ENCODE data around the gene TOGARAM2. TPM values are rescaled to one million over a fixed set of nuclear protein-coding genes. Genes with fewer than 3 reads are reported as not detected.

Gene TOGARAM2
- total and polyA plus RNA-seq, 7 experiments from 2014 or later, result 0.58 to 4.9 (median 1.4) TPM; not detected in 1

DNA sequence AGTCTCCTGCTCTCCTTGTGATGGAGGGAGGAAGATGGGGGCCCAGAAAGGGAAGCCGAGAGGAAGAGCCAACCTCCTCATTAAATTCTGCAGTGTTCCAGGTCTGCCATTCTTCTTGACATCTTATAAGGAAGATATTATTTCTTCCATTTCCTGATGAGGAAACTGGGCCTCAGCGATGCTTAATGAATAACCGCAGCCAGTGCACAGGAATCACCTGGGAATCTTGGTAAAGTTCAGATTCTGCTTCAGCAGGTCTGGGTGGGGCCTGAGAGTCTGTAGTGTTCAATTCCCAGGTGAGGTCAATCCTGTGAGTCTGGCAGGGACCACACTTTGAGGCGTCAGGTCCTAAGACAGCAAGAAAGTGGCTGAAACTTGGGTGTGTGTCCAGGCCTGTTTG lies 75.9 kb downstream of the TOGARAM2 start:
- H3K36me3 ChIP-seq (ENCODE audit: control insufficient read depth in 2 of 3, insufficient read depth in 3 of 3, low read length in 3 of 3), result no peaks in the 10 kb centered on the region
- CTCF ChIA-PET, result no interaction called here
- Mint-ChIP-seq H3K4me3 (no peak overlapping the region), H3K27me3 (no peaks in the 10 kb centered on the region), H3K36me3 (peaks cover 0 to 3% (median 0%) of the 10 kb centered on the region in 5 donors), H3K4me1 (peaks cover 0 to 12% (median 7%) of the 10 kb centered on the region in 7 donors), H3K27ac (no peak overlapping the region), H3K9me3 (peaks cover 0 to 4% (median 0%) of the 10 kb centered on the region in 11 donors)
- ATAC-seq (no peak), DNase-seq (no peak)
- H3K27me3 ChIP-seq (ENCODE audit: control insufficient read depth in 2 of 2, insufficient read depth in 2 of 2, low read length in 2 of 2), result no peaks in the 10 kb centered on the region
- H3K4me3 ChIP-seq (ENCODE audit: low read length), result no peak overlapping the region
- no peak overlapping the region for H3K27ac ChIP-seq (ENCODE audit: low read depth, low read length)
- no peaks in the 10 kb centered on the region for H3K9me3 ChIP-seq (ENCODE audit: control insufficient read depth in 2 of 3, low read length in 3 of 3)
- POLR2A ChIA-PET, result no interaction called here
- intact Hi-C loops (cut with micrococcal nuclease), result no loop called here
- H3K4me1 ChIP-seq (ENCODE audit: control insufficient read depth in 2 of 2, insufficient read depth in 2 of 2, low read length in 2 of 2), result no peaks in the 10 kb centered on the region

DNA sequence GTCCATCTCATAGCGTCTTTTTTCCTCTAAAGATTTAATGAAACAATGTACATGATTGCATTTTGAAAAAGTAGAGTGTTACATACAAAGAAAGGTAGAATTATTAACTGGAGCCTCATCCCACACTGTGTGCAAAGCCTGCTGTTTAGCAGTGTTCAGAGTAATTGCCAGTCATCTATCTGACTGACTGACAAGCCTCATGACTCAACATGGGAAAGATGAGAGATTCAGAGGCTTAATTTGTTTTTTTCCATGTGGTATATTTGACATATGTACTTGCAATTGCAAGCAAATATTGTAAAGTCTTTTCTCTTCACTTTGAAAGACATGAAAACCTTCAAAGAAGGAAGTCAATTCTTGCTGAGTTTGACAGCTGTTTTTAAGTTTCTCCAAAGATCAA lies 78.5 kb downstream of the TOGARAM2 start:
- CTCF ChIA-PET, result no interaction called here
- no peak overlapping the region for H3K27ac ChIP-seq (ENCODE audit: low read depth, low read length)
- intact Hi-C loops (cut with micrococcal nuclease), result no loop called here
- no peaks in the 10 kb centered on the region for H3K4me1 ChIP-seq (ENCODE audit: control insufficient read depth in 2 of 2, insufficient read depth in 2 of 2, low read length in 2 of 2)
- H3K27ac Mint-ChIP-seq, result peak overlapping the region in 5 of 9 donors; percentile 22 to 62 (median 49)
- peaks cover 0 to 12% (median 7%) of the 10 kb centered on the region in 7 donors for H3K4me1 Mint-ChIP-seq
- no peaks in the 10 kb centered on the region for H3K36me3 ChIP-seq (ENCODE audit: control insufficient read depth in 2 of 3, insufficient read depth in 3 of 3, low read length in 3 of 3)
- no peaks in the 10 kb centered on the region for H3K27me3 ChIP-seq (ENCODE audit: control insufficient read depth in 2 of 2, insufficient read depth in 2 of 2, low read length in 2 of 2)
- POLR2A ChIA-PET, result interaction anchor here (0.6 kb wide), 1 partner anchor 8 kb away, joined by 4 read pairs; no protein-coding TSS in a partner anchor
- no peak overlapping the region for H3K4me3 Mint-ChIP-seq
- H3K9me3 ChIP-seq (ENCODE audit: control insufficient read depth in 2 of 3, low read length in 3 of 3), result no peaks in the 10 kb centered on the region
- no peak overlapping the region for H3K4me3 ChIP-seq (ENCODE audit: low read length)
- DNase-seq (no peak), ATAC-seq (no peak)
- H3K9me3 Mint-ChIP-seq, result no peaks in the 10 kb centered on the region
- H3K36me3 Mint-ChIP-seq, result no peaks in the 10 kb centered on the region
- H3K27me3 Mint-ChIP-seq, result no peaks in the 10 kb centered on the region

DNA sequence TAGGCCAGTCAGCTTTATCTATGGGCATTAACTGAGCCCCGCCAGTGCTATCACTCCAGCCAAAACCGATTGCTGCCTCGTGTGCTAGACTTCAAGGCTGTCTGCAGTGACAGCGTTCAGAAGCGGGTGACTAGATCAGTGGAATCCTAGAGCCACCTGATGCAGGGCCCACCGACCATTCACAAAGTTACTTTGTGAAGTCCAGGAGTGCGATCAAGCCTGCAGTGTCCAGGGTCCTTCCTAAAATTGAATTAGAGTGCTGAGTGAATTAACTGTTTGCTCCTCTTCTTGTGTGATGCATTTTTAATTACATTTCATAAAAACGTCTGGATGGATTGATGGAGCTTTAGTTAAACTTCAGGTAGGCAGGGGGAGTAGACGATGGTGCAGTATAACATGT lies 79.3 kb downstream of the TOGARAM2 start:
- CTCF ChIA-PET, result no interaction called here
- H3K36me3 ChIP-seq (ENCODE audit: control insufficient read depth in 2 of 3, insufficient read depth in 3 of 3, low read length in 3 of 3), result no peaks in the 10 kb centered on the region
- ATAC-seq (no peak), DNase-seq (no peak)
- no peaks in the 10 kb centered on the region for H3K9me3 ChIP-seq (ENCODE audit: control insufficient read depth in 2 of 3, low read length in 3 of 3)
- Mint-ChIP-seq H3K4me1 (peaks cover 0 to 12% (median 7%) of the 10 kb centered on the region in 7 donors), H3K9me3 (no peaks in the 10 kb centered on the region), H3K27me3 (no peaks in the 10 kb centered on the region), H3K27ac (peak overlapping the region in 1 of 9 donors; percentile 62), H3K36me3 (no peaks in the 10 kb centered on the region), H3K4me3 (no peak overlapping the region)
- intact Hi-C loops (cut with micrococcal nuclease), result no loop called here
- POLR2A ChIA-PET, result no interaction called here
- no peak overlapping the region for H3K4me3 ChIP-seq (ENCODE audit: low read length)
- no peak overlapping the region for H3K27ac ChIP-seq (ENCODE audit: low read depth, low read length)
- no peaks in the 10 kb centered on the region for H3K4me1 ChIP-seq (ENCODE audit: control insufficient read depth in 2 of 2, insufficient read depth in 2 of 2, low read length in 2 of 2)
- no peaks in the 10 kb centered on the region for H3K27me3 ChIP-seq (ENCODE audit: control insufficient read depth in 2 of 2, insufficient read depth in 2 of 2, low read length in 2 of 2)

DNA sequence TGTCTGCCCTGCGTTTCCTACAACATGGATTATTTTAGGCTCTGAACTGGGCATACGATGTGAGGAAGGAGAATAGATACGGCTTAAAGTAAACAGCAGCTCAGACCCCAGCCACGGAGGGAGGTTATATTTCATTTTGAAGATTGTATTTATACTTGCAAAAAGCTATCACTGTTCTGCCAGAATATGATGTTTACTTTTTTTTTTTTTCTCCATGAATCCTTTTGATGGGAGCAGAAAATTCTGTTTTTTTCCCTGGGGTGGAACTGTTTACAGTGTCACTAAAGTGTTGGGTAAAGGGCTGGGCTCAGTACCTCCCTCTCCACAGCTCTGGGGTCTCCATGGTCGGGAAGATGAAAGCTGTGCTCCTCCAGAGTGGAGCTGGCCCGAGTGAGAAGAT lies 80.1 kb downstream of the TOGARAM2 start:
- H3K9me3 Mint-ChIP-seq, result no peaks in the 10 kb centered on the region
- ChIA-PET CTCF (interaction anchor here (0.7 kb wide), 2 partner anchors 88 to 467 kb away, joined by 3 to 4 read pairs; no protein-coding TSS in a partner anchor), POLR2A (no interaction called here)
- no peaks in the 10 kb centered on the region for H3K27me3 Mint-ChIP-seq
- Histone ChIP-seq H3K27me3 (ENCODE audit: control insufficient read depth in 2 of 2, insufficient read depth in 2 of 2, low read length in 2 of 2) (no peaks in the 10 kb centered on the region), H3K27ac (ENCODE audit: low read depth, low read length) (no peak overlapping the region), H3K4me1 (ENCODE audit: control insufficient read depth in 2 of 2, insufficient read depth in 2 of 2, low read length in 2 of 2) (no peaks in the 10 kb centered on the region), H3K36me3 (ENCODE audit: control insufficient read depth in 2 of 3, insufficient read depth in 3 of 3, low read length in 3 of 3) (no peaks in the 10 kb centered on the region), H3K4me3 (ENCODE audit: low read length) (no peak overlapping the region), H3K9me3 (ENCODE audit: control insufficient read depth in 2 of 3, low read length in 3 of 3) (no peaks in the 10 kb centered on the region)
- intact Hi-C loops (cut with micrococcal nuclease), result no loop called here
- H3K27ac Mint-ChIP-seq, result no peak overlapping the region
- ATAC-seq, result no peak
- no peaks in the 10 kb centered on the region for H3K36me3 Mint-ChIP-seq
- no peak for DNase-seq
- H3K4me3 Mint-ChIP-seq, result no peak overlapping the region
- H3K4me1 Mint-ChIP-seq, result peaks cover 0 to 12% (median 7%) of the 10 kb centered on the region in 7 donors

DNA sequence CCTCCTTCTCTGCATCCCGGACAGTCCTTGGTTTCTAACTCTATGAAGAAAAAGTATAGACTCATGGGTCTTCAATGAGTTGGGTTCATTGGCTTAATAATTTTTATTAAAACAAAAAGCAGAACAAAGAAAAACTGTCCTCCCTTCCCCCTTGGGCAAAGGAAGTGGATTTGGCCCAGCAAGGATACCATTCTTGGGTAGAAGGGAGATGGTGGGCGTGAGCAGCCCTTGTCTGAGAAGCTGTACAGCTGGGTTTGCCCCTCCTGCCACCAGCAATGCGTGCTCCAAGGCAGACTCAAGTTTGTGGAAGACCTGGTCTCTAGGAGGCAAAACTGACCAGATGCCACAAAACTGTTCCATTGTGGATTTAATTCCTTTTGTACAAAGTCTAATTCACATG lies 80.5 kb downstream of the TOGARAM2 start:
- no peak overlapping the region for H3K27ac ChIP-seq (ENCODE audit: low read depth, low read length)
- POLR2A ChIA-PET, result no interaction called here
- H3K9me3 ChIP-seq (ENCODE audit: control insufficient read depth in 2 of 3, low read length in 3 of 3), result no peaks in the 10 kb centered on the region
- H3K4me1 Mint-ChIP-seq, result peaks cover 0 to 12% (median 7%) of the 10 kb centered on the region in 7 donors
- intact Hi-C loops (cut with micrococcal nuclease), result no loop called here
- H3K27me3 Mint-ChIP-seq, result no peaks in the 10 kb centered on the region
- ATAC-seq, result no peak
- H3K4me3 ChIP-seq (ENCODE audit: low read length), result no peak overlapping the region
- DNase-seq, result no peak
- H3K36me3 Mint-ChIP-seq, result no peaks in the 10 kb centered on the region
- CTCF ChIA-PET, result interaction anchor here (0.7 kb wide), 1 partner anchor 467 kb away, joined by 4 read pairs; no protein-coding TSS in a partner anchor
- no peaks in the 10 kb centered on the region for H3K9me3 Mint-ChIP-seq
- no peaks in the 10 kb centered on the region for H3K27me3 ChIP-seq (ENCODE audit: control insufficient read depth in 2 of 2, insufficient read depth in 2 of 2, low read length in 2 of 2)
- H3K27ac Mint-ChIP-seq, result no peak overlapping the region
- no peaks in the 10 kb centered on the region for H3K4me1 ChIP-seq (ENCODE audit: control insufficient read depth in 2 of 2, insufficient read depth in 2 of 2, low read length in 2 of 2)
- no peak overlapping the region for H3K4me3 Mint-ChIP-seq
- H3K36me3 ChIP-seq (ENCODE audit: control insufficient read depth in 2 of 3, insufficient read depth in 3 of 3, low read length in 3 of 3), result no peaks in the 10 kb centered on the region

DNA sequence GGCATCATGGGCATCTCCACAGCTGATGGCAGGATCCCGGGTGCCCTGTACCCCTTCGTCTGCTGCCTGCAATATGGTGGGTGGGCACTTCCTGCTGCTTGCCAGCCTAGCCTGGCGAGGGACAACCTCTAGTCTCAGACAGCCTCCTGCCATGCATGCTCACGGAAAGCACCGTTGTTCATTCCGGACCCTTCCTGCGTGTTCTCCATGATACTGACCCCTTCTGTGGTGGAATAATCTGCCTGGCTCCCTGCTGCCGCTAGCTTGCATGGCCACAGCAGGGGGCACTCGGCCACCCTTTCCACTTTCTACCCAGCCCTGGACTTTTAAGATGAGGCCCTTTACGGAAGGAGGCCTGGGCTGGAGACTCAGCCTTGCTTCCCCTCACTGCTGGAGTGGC lies 81.3 kb downstream of the TOGARAM2 start:
- no peaks in the 10 kb centered on the region for H3K9me3 Mint-ChIP-seq
- H3K27ac Mint-ChIP-seq, result no peak overlapping the region
- H3K4me1 Mint-ChIP-seq, result peaks cover 0 to 12% (median 7%) of the 10 kb centered on the region in 7 donors
- Histone ChIP-seq H3K4me1 (ENCODE audit: control insufficient read depth in 2 of 2, insufficient read depth in 2 of 2, low read length in 2 of 2) (no peaks in the 10 kb centered on the region), H3K9me3 (ENCODE audit: control insufficient read depth in 2 of 3, low read length in 3 of 3) (no peaks in the 10 kb centered on the region), H3K4me3 (ENCODE audit: low read length) (no peak overlapping the region), H3K27me3 (ENCODE audit: control insufficient read depth in 2 of 2, insufficient read depth in 2 of 2, low read length in 2 of 2) (no peaks in the 10 kb centered on the region), H3K36me3 (ENCODE audit: control insufficient read depth in 2 of 3, insufficient read depth in 3 of 3, low read length in 3 of 3) (no peaks in the 10 kb centered on the region), H3K27ac (ENCODE audit: low read depth, low read length) (no peak overlapping the region)
- CTCF ChIA-PET, result no interaction called here
- POLR2A ChIA-PET, result no interaction called here
- ATAC-seq, result no peak
- DNase-seq, result no peak
- intact Hi-C loops (cut with micrococcal nuclease), result no loop called here
- no peak overlapping the region for H3K4me3 Mint-ChIP-seq
- no peaks in the 10 kb centered on the region for H3K27me3 Mint-ChIP-seq
- H3K36me3 Mint-ChIP-seq, result no peaks in the 10 kb centered on the region

DNA sequence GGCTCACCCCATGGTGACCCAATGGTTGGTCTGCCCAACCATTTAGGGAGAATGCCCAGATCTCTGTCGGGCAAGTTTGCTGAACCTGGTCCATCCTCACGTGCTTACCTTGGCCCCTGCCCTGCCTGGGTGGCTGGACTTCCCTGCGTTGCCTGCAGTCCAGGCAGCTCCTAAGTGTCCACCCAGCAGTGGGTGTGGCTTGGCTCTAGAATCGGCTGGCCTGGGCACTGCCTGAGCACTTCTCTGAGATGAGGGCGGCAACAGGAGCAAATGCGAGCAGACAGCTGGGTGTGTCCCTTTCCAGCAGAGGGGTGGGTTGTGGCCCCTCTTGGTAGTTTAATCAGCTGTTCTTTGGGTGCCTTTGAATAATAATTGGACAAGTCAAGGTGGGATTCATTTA lies 82.0 kb downstream of the TOGARAM2 start:
- no peaks in the 10 kb centered on the region for H3K36me3 Mint-ChIP-seq
- CTCF ChIA-PET, result no interaction called here
- POLR2A ChIA-PET, result no interaction called here
- Histone ChIP-seq H3K4me3 (ENCODE audit: low read length) (no peak overlapping the region), H3K27me3 (ENCODE audit: control insufficient read depth in 2 of 2, insufficient read depth in 2 of 2, low read length in 2 of 2) (no peaks in the 10 kb centered on the region), H3K9me3 (ENCODE audit: control insufficient read depth in 2 of 3, low read length in 3 of 3) (no peaks in the 10 kb centered on the region), H3K36me3 (ENCODE audit: control insufficient read depth in 2 of 3, insufficient read depth in 3 of 3, low read length in 3 of 3) (no peaks in the 10 kb centered on the region), H3K4me1 (ENCODE audit: control insufficient read depth in 2 of 2, insufficient read depth in 2 of 2, low read length in 2 of 2) (no peaks in the 10 kb centered on the region), H3K27ac (ENCODE audit: low read depth, low read length) (no peak overlapping the region)
- H3K4me1 Mint-ChIP-seq, result peaks cover 0 to 12% (median 7%) of the 10 kb centered on the region in 7 donors
- no peak overlapping the region for H3K4me3 Mint-ChIP-seq
- H3K9me3 Mint-ChIP-seq, result no peaks in the 10 kb centered on the region
- no peak for ATAC-seq
- intact Hi-C loops (cut with micrococcal nuclease), result no loop called here
- H3K27ac Mint-ChIP-seq, result no peak overlapping the region
- DNase-seq, result no peak
- no peaks in the 10 kb centered on the region for H3K27me3 Mint-ChIP-seq
